CD4-positive, CD25-positive, alpha-beta regulatory T cell (primary cell): ENCODE data around the gene SPACA6. TPM values are rescaled to one million over a fixed set of nuclear protein-coding genes. Genes with fewer than 3 reads are reported as not detected.

Experiments
- ATAC-seq, 2 donors: fragments of 150-1000 bp; cut with Tn5 transposase; one replicate each; pipeline ENCODE4 v1.10.0; 2021; ENCODE audit warnings: low read depth in 2 of 2, moderate number of reproducible peaks in 2 of 2, moderate library complexity in 1 of 2
- DNase-seq, 3 donors: peaks; one replicate each; pipeline versions ENCODE4 v3.0.0 to v3.0.0-alpha.2; 2012 to 2022; ENCODE audit warnings: mixed read lengths in 1 of 3
- H3K27ac ChIP-seq: one replicate; pipeline ENCODE4 v1.7.0; 2013; ENCODE audit warnings: mild to moderate bottlenecking, low read length; ENCODE audit not compliant: insufficient read depth, poor library complexity, severe bottlenecking
- H3K27me3 ChIP-seq: one replicate; pipeline ENCODE4 v1.7.0; 2013; ENCODE audit warnings: low read length; ENCODE audit not compliant: control insufficient read depth, insufficient read depth
- H3K36me3 ChIP-seq: one replicate; pipeline ENCODE4 v1.7.0; 2013; ENCODE audit warnings: mild to moderate bottlenecking, low read length, moderate library complexity; ENCODE audit not compliant: control insufficient read depth, insufficient read depth
- H3K4me1 ChIP-seq: 2 replicates; pipeline ENCODE4 v1.7.0; 2013; ENCODE audit warnings: mild to moderate bottlenecking, low read length; ENCODE audit not compliant: insufficient read depth, control insufficient read depth, poor library complexity, severe bottlenecking
- H3K4me3 ChIP-seq: one replicate; pipeline ENCODE4 v1.7.0; 2013; ENCODE audit warnings: low read depth, mild to moderate bottlenecking, low read length, moderate library complexity
- H3K9me3 ChIP-seq, 2 experiments: 1 replicate in 1 of 2; 2 replicates in 1 of 2; pipeline ENCODE4 v1.7.0; 2013; ENCODE audit warnings: low read length in 2 of 2, mild to moderate bottlenecking in 1 of 2, moderate library complexity in 1 of 2; ENCODE audit not compliant: control insufficient read depth in 2 of 2
- H3K27ac Mint-ChIP-seq, 3 donors: one replicate each; pipeline ENCODE4 v1.8.0; 2020 to 2022; ENCODE audit warnings: mild to moderate bottlenecking in 3 of 3, mixed read lengths in 3 of 3, moderate library complexity in 2 of 3
- H3K27me3 Mint-ChIP-seq: one replicate; pipeline ENCODE4 v1.8.0; 2022; ENCODE audit warnings: mild to moderate bottlenecking, mixed read lengths
- H3K36me3 Mint-ChIP-seq: one replicate; pipeline ENCODE4 v1.8.0; 2020; ENCODE audit warnings: mixed read lengths
- H3K4me1 Mint-ChIP-seq, 4 donors: one replicate each; pipeline ENCODE4 v1.8.0; 2020 to 2022; ENCODE audit warnings: mixed read lengths in 4 of 4, mild to moderate bottlenecking in 1 of 4
- H3K4me3 Mint-ChIP-seq, 4 donors: one replicate each; pipeline ENCODE4 v1.8.0; 2020 to 2022; ENCODE audit warnings: mild to moderate bottlenecking in 4 of 4, mixed read lengths in 4 of 4, moderate library complexity in 3 of 4
- H3K9me3 Mint-ChIP-seq, 7 donors: one replicate each; pipeline ENCODE4 v1.8.0; 2020 to 2022; ENCODE audit warnings: mixed read lengths in 7 of 7, mild to moderate bottlenecking in 3 of 7, moderate library complexity in 2 of 7
- polyA plus RNA-seq, 4 donors: library from polyadenylated mRNA; unstranded; fragments of 300-500 nt; fragmentation: Illumina TruSeq; gene quantifications; one replicate each; pipeline ENCODE4 v1.2.3, GENCODE V29; 2021
- total RNA-seq: library from RNA; stranded (reverse); gene quantifications from one replicate; pipeline ENCODE4 v1.2.3, GENCODE V29; 2022

Gene SPACA6
- total and polyA plus RNA-seq, 5 donors from 2014 or later, result 0.98 to 5.6 (median 1.8) TPM

- Mint-ChIP-seq H3K36me3 (peaks cover 8% of the 10 kb centered on the region), H3K4me3 (no peak overlapping the region), H3K27ac (no peak overlapping the region), H3K4me1 (peaks cover 0 to 12% (median 1%) of the 10 kb centered on the region in 4 donors), H3K9me3 (peaks cover 0 to 6% (median 5%) of the 10 kb centered on the region in 7 donors), H3K27me3 (peaks cover 12% of the 10 kb centered on the region)
- DNase-seq, result no peak
- no peak overlapping the region for H3K27ac ChIP-seq
- no peaks in the 10 kb centered on the region for H3K27me3 ChIP-seq
- H3K4me1 ChIP-seq, result no peaks in the 10 kb centered on the region
- no peaks in the 10 kb centered on the region for H3K9me3 ChIP-seq
- no peak overlapping the region for H3K4me3 ChIP-seq
- H3K36me3 ChIP-seq, result no peaks in the 10 kb centered on the region
- no peak for ATAC-seq
Measured at GRCh38 chr19:51714848-51715247, 21.7 kb downstream of the SPACA6 start.

- peaks cover 5% of the 10 kb centered on the region for H3K36me3 Mint-ChIP-seq
- Histone ChIP-seq H3K27me3 (no peaks in the 10 kb centered on the region), H3K27ac (no peak overlapping the region), H3K4me3 (no peak overlapping the region), H3K36me3 (no peaks in the 10 kb centered on the region), H3K4me1 (no peaks in the 10 kb centered on the region), H3K9me3 (no peaks in the 10 kb centered on the region)
- DNase-seq, result no peak
- no peak overlapping the region for H3K4me3 Mint-ChIP-seq
- H3K9me3 Mint-ChIP-seq, result peaks cover 0 to 6% (median 5%) of the 10 kb centered on the region in 7 donors
- peaks cover 0 to 7% (median 1%) of the 10 kb centered on the region in 4 donors for H3K4me1 Mint-ChIP-seq
- no peak for ATAC-seq
- peak overlapping the region in 1 of 3 donors; percentile 39 for H3K27ac Mint-ChIP-seq
- peaks cover 17% of the 10 kb centered on the region for H3K27me3 Mint-ChIP-seq
Measured at GRCh38 chr19:51715850-51716249, 22.7 kb downstream of the SPACA6 start.

GRCh38 chr19:51716925-51717324 is 23.8 kb downstream of the SPACA6 start:
- no peaks in the 10 kb centered on the region for H3K27me3 ChIP-seq
- no peak overlapping the region for H3K4me3 ChIP-seq
- DNase-seq, result no peak
- no peak for ATAC-seq
- no peak overlapping the region for H3K27ac Mint-ChIP-seq
- H3K9me3 ChIP-seq, result no peaks in the 10 kb centered on the region
- H3K27me3 Mint-ChIP-seq, result peaks cover 21% of the 10 kb centered on the region
- H3K4me1 ChIP-seq, result no peaks in the 10 kb centered on the region
- H3K36me3 ChIP-seq, result no peaks in the 10 kb centered on the region
- H3K36me3 Mint-ChIP-seq, result peaks cover 5% of the 10 kb centered on the region
- peaks cover 0 to 7% (median 5%) of the 10 kb centered on the region in 7 donors for H3K9me3 Mint-ChIP-seq
- H3K4me1 Mint-ChIP-seq, result peaks cover 0 to 3% (median 1%) of the 10 kb centered on the region in 4 donors
- no peak overlapping the region for H3K4me3 Mint-ChIP-seq
- no peak overlapping the region for H3K27ac ChIP-seq

GRCh38 chr19:51719251-51719988 is 26.3 kb downstream of the SPACA6 start:
- no peak for DNase-seq
- Histone ChIP-seq H3K36me3 (no peaks in the 10 kb centered on the region), H3K27me3 (no peaks in the 10 kb centered on the region), H3K4me1 (no peaks in the 10 kb centered on the region), H3K9me3 (no peaks in the 10 kb centered on the region), H3K27ac (no peak overlapping the region), H3K4me3 (no peak overlapping the region)
- no peak overlapping the region for H3K27ac Mint-ChIP-seq
- no peaks in the 10 kb centered on the region for H3K36me3 Mint-ChIP-seq
- H3K4me1 Mint-ChIP-seq, result peaks cover 0 to 3% (median 1%) of the 10 kb centered on the region in 4 donors
- ATAC-seq, result no peak
- H3K27me3 Mint-ChIP-seq, result peaks cover 26% of the 10 kb centered on the region
- peaks cover 0 to 5% (median 3%) of the 10 kb centered on the region in 7 donors for H3K9me3 Mint-ChIP-seq
- H3K4me3 Mint-ChIP-seq, result no peak overlapping the region

- Mint-ChIP-seq H3K4me1 (no peaks in the 10 kb centered on the region), H3K27ac (no peak overlapping the region), H3K36me3 (no peaks in the 10 kb centered on the region), H3K9me3 (peaks cover 0 to 4% (median 2%) of the 10 kb centered on the region in 7 donors), H3K27me3 (peaks cover 18% of the 10 kb centered on the region), H3K4me3 (no peak overlapping the region)
- DNase-seq (no peak), ATAC-seq (no peak)
- H3K9me3 ChIP-seq, result no peaks in the 10 kb centered on the region
- H3K27me3 ChIP-seq, result no peaks in the 10 kb centered on the region
- H3K4me3 ChIP-seq, result no peak overlapping the region
- H3K4me1 ChIP-seq, result no peaks in the 10 kb centered on the region
- no peaks in the 10 kb centered on the region for H3K36me3 ChIP-seq
- H3K27ac ChIP-seq, result no peak overlapping the region
Measured at GRCh38 chr19:51721905-51722304, 28.8 kb downstream of the SPACA6 start.

GRCh38 chr19:51722492-51722891 is 29.4 kb downstream of the SPACA6 start:
- no peak overlapping the region for H3K4me3 Mint-ChIP-seq
- H3K27ac Mint-ChIP-seq, result no peak overlapping the region
- H3K4me1 Mint-ChIP-seq, result no peaks in the 10 kb centered on the region
- no peaks in the 10 kb centered on the region for H3K36me3 Mint-ChIP-seq
- Histone ChIP-seq H3K9me3 (no peaks in the 10 kb centered on the region), H3K4me1 (no peaks in the 10 kb centered on the region), H3K36me3 (no peaks in the 10 kb centered on the region), H3K27me3 (no peaks in the 10 kb centered on the region), H3K4me3 (no peak overlapping the region), H3K27ac (no peak overlapping the region)
- H3K9me3 Mint-ChIP-seq, result peaks cover 0 to 4% (median 2%) of the 10 kb centered on the region in 7 donors
- H3K27me3 Mint-ChIP-seq, result peaks cover 18% of the 10 kb centered on the region
- no peak for ATAC-seq
- DNase-seq, result no peak

GRCh38 chr19:51724543-51724942 is 31.4 kb downstream of the SPACA6 start:
- H3K9me3 Mint-ChIP-seq, result peaks cover 2 to 13% (median 4%) of the 10 kb centered on the region in 7 donors
- Histone ChIP-seq H3K36me3 (no peaks in the 10 kb centered on the region), H3K9me3 (no peaks in the 10 kb centered on the region), H3K4me1 (no peaks in the 10 kb centered on the region), H3K27ac (no peak overlapping the region), H3K4me3 (no peak overlapping the region), H3K27me3 (no peaks in the 10 kb centered on the region)
- no peak overlapping the region for H3K27ac Mint-ChIP-seq
- peaks cover 23% of the 10 kb centered on the region for H3K27me3 Mint-ChIP-seq
- no peaks in the 10 kb centered on the region for H3K36me3 Mint-ChIP-seq
- ATAC-seq (no peak), DNase-seq (no peak)
- H3K4me3 Mint-ChIP-seq, result no peak overlapping the region
- no peaks in the 10 kb centered on the region for H3K4me1 Mint-ChIP-seq

- H3K4me3 Mint-ChIP-seq, result no peak overlapping the region
- no peak overlapping the region for H3K27ac Mint-ChIP-seq
- no peaks in the 10 kb centered on the region for H3K4me1 Mint-ChIP-seq
- H3K27me3 Mint-ChIP-seq, result peaks cover 12% of the 10 kb centered on the region
- Histone ChIP-seq H3K27ac (no peak overlapping the region), H3K4me3 (no peak overlapping the region), H3K4me1 (no peaks in the 10 kb centered on the region), H3K27me3 (no peaks in the 10 kb centered on the region), H3K9me3 (peaks cover 0 to 5% of the 10 kb centered on the region in 2 experiments), H3K36me3 (no peaks in the 10 kb centered on the region)
- H3K36me3 Mint-ChIP-seq, result no peaks in the 10 kb centered on the region
- ATAC-seq (no peak), DNase-seq (no peak)
- H3K9me3 Mint-ChIP-seq, result peaks cover 2 to 22% (median 4%) of the 10 kb centered on the region in 7 donors
Measured at GRCh38 chr19:51726049-51726448, 32.9 kb downstream of the SPACA6 start.
